Sigmoid colon (tissue), 7 donors: ENCODE results near the gene SNX32. TPM values are rescaled to one million over a fixed set of nuclear protein-coding genes. Genes with fewer than 3 reads are reported as not detected.

Experiments used
- DNase-seq: peaks from one replicate; pipeline ENCODE4 v3.0.0-alpha.2; 2019
- H3K27ac ChIP-seq, 4 donors: fragments of 200-600 bp; sonication (generic); one replicate each; pipeline ENCODE4 v1.5.1; 2016 to 2019; ENCODE audit warnings: mild to moderate bottlenecking in 1 of 4
- H3K27me3 ChIP-seq, 3 donors: fragments of 200-600 bp; sonication (generic); one replicate each; pipeline ENCODE4 v1.5.1; 2019; ENCODE audit warnings: mild to moderate bottlenecking in 1 of 3
- H3K36me3 ChIP-seq, 4 donors: fragments of 200-600 bp; sonication (generic); one replicate each; pipeline ENCODE4 v1.5.1; 2016 to 2019
- H3K4me1 ChIP-seq, 4 donors: fragments of 200-600 bp; sonication (generic); one replicate each; pipeline ENCODE4 v1.5.1; 2017 to 2019
- H3K4me3 ChIP-seq, 4 donors: fragments of 200-600 bp; sonication (generic); one replicate each; pipeline ENCODE4 v1.5.1; 2017 to 2019; ENCODE audit warnings: mild to moderate bottlenecking in 2 of 4, moderate library complexity in 1 of 4
- H3K9me3 ChIP-seq, 4 donors: fragments of 200-600 bp in 3 of 4; sonication (generic) in 3 of 4; one replicate each; pipeline versions ENCODE4 v1.5.1 to v1.6.1; 2013 to 2019
- CTCF ChIP-seq, 4 experiments: fragments of 450-650 bp in 3 of 4; fragments of 200-600 bp in 1 of 4; IDR thresholded peaks; one replicate each; pipeline ENCODE4 v1.5.1; 2016 to 2019; ENCODE audit warnings: antibody characterized with exemption in 4 of 4, mild to moderate bottlenecking in 3 of 4, moderate library complexity in 2 of 4
- EP300 ChIP-seq, 4 donors: sonication (generic); formaldehyde crosslinking; IDR thresholded peaks; one replicate each; pipeline ENCODE4 v1.6.1; 2017; ENCODE audit warnings: antibody characterized with exemption in 4 of 4
- POLR2A ChIP-seq, 2 donors: fragments of 450-650 bp; IDR thresholded peaks; one replicate each; pipeline ENCODE4 v1.6.1; 2016; ENCODE audit warnings: antibody characterized with exemption in 2 of 2, mild to moderate bottlenecking in 2 of 2, moderate library complexity in 2 of 2
- POLR2AphosphoS5 ChIP-seq, 4 donors: sonication (generic); formaldehyde crosslinking; IDR thresholded peaks; one replicate each; pipeline ENCODE4 v1.6.1; 2017; ENCODE audit warnings: antibody characterized with exemption in 4 of 4
- WGBS, 2 donors: extraction: QIAGEN DNeasy Blood & Tissue Kit; methylation state at CpG; one replicate each; pipeline ENCODE4 v1.1.7; 2013; 5-methylcytosine and 5-hydroxymethylcytosine counted together
- intact Hi-C: fragments of 100-400 bp; cut with DNase I; formaldehyde crosslinking; loops from one replicate; pipeline ENCODE4 v1.15.1; 2023
- polyA plus RNA-seq, 3 donors: library from polyadenylated mRNA; stranded (reverse); fragments of 200-250 nt; gene quantifications; one replicate each; pipeline ENCODE4 v1.2.3, GENCODE V29; 2013
- total RNA-seq, 4 donors: library from RNA; depleted of rRNA; stranded (reverse); fragments of >200 nt; gene quantifications; one replicate each; pipeline ENCODE4 v1.1.0, GENCODE V29; 2016
- donor health status: healthy with polysubstance abuse.
- donor health status: Bipolar disorder and iron deficiency.
- donor health status: healthy.

The SNX32 gene
- total and polyA plus RNA-seq, 7 donors = 0.27 to 1.5 (median 0.70) TPM; not detected in 1

GRCh38 chr11:65814131-65814985 is 19.4 kb upstream of the SNX32 start:
- peaks cover 0 to 6% (median 0%) of the 10 kb centered on the region in 4 donors for H3K36me3 ChIP-seq
- no peaks in the 10 kb centered on the region for H3K27me3 ChIP-seq
- DNase-seq = no peak
- intact Hi-C loops = loop anchor here (10.0 kb wide), 1 partner anchor 190 kb away; no protein-coding TSS in a partner anchor
- WGBS, 2 donors = 57 to 75% methylated on average over 18 of the region's 18 CpGs
- TF ChIP-seq EP300 (IDR thresholded peaks at IDR 0.05) = no peak
- TF ChIP-seq POLR2AphosphoS5 (IDR thresholded peaks at IDR 0.05) = no peak
- TF ChIP-seq POLR2A (IDR thresholded peaks at IDR 0.05) = no peak
- no peak for TF ChIP-seq CTCF (IDR thresholded peaks at IDR 0.05)
- H3K4me3 ChIP-seq = no peak overlapping the region
- no peak overlapping the region for H3K27ac ChIP-seq
- no peaks in the 10 kb centered on the region for H3K9me3 ChIP-seq
- H3K4me1 ChIP-seq = peaks cover 0 to 12% (median 8%) of the 10 kb centered on the region in 4 donors

DNA sequence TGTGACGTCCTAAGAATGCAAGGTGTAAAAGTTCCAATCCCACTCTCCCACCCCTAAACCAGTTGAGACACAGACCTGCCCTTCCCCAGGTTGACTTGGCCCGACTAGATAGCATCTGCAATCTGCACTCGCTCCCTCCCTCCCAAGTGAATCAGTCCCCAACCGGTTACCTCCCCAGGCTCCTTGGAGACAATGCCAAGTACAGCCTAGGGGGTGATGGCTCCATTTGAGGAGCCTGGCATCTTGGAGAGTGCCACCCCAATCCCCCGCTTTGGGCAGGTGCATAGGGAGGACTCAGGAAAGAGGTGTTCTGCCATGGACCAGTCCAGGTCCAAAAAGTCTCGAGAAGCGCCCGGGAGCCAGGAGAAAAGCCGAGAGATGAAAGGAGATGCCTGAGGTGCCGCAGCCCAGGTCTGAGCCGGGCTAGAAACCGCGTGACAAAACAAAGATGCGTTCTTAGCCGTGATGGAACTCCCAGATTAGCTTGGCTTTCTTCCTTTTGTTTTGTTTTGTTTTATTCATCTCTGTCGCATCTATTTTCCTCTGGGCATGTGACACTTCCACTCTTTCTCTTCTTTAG is 18.7 kb upstream of the SNX32 start:
- 92 to 94% methylated on average over 16 of the region's 16 CpGs for WGBS, 2 donors

GRCh38 chr11:65816696-65817095 is 17.1 kb upstream of the SNX32 start:
- no peak for TF ChIP-seq CTCF (IDR thresholded peaks at IDR 0.05)
- TF ChIP-seq POLR2A (IDR thresholded peaks at IDR 0.05) = no peak
- TF ChIP-seq EP300 (IDR thresholded peaks at IDR 0.05) = no peak
- no peak for TF ChIP-seq POLR2AphosphoS5 (IDR thresholded peaks at IDR 0.05)
- Histone ChIP-seq H3K36me3 (peaks cover 0 to 6% (median 0%) of the 10 kb centered on the region in 4 donors), H3K4me3 (no peak overlapping the region), H3K4me1 (peaks cover 0 to 12% (median 8%) of the 10 kb centered on the region in 4 donors), H3K9me3 (no peaks in the 10 kb centered on the region), H3K27ac (no peak overlapping the region), H3K27me3 (no peaks in the 10 kb centered on the region)
- DNase-seq = no peak
- 93 to 95% methylated on average over 3 of the region's 3 CpGs for WGBS, 2 donors
- intact Hi-C loops = loop anchor here (10.0 kb wide), 1 partner anchor 192 kb away; no protein-coding TSS in a partner anchor

More for the DNA sequence above, 18.7 kb upstream of the SNX32 start:
- peaks cover 0 to 12% (median 8%) of the 10 kb centered on the region in 4 donors for H3K4me1 ChIP-seq
- H3K4me3 ChIP-seq = no peak overlapping the region
- DNase-seq = no peak
- no peak overlapping the region for H3K27ac ChIP-seq
- intact Hi-C loops = loop anchor here (10.0 kb wide), 1 partner anchor 190 kb away; no protein-coding TSS in a partner anchor
- H3K36me3 ChIP-seq = peaks cover 0 to 6% (median 0%) of the 10 kb centered on the region in 4 donors
- H3K27me3 ChIP-seq = no peaks in the 10 kb centered on the region
- H3K9me3 ChIP-seq = no peaks in the 10 kb centered on the region
- no peak for TF ChIP-seq POLR2AphosphoS5 (IDR thresholded peaks at IDR 0.05)
- no peak for TF ChIP-seq CTCF (IDR thresholded peaks at IDR 0.05)
- no peak for TF ChIP-seq POLR2A (IDR thresholded peaks at IDR 0.05)
- TF ChIP-seq EP300 (IDR thresholded peaks at IDR 0.05) = no peak

- WGBS, 2 donors = 45 to 70% methylated on average over 5 of the region's 5 CpGs
- H3K27me3 ChIP-seq = no peaks in the 10 kb centered on the region
- TF ChIP-seq POLR2A (IDR thresholded peaks at IDR 0.05) (no peak), CTCF (IDR thresholded peaks at IDR 0.05) (no peak), POLR2AphosphoS5 (IDR thresholded peaks at IDR 0.05) (no peak), EP300 (IDR thresholded peaks at IDR 0.05) (no peak)
- DNase-seq = no peak
- peak overlapping the region; percentile 64 to 74 (median 72) for H3K27ac ChIP-seq
- peaks cover 0 to 12% (median 8%) of the 10 kb centered on the region in 4 donors for H3K4me1 ChIP-seq
- intact Hi-C loops = loop anchor here (10.0 kb wide), 1 partner anchor 193 kb away; no protein-coding TSS in a partner anchor
- H3K36me3 ChIP-seq = peaks cover 0 to 6% (median 0%) of the 10 kb centered on the region in 4 donors
- no peaks in the 10 kb centered on the region for H3K9me3 ChIP-seq
- peak overlapping the region; percentile 29 to 65 (median 60) for H3K4me3 ChIP-seq
These were observed 16.4 kb upstream of the SNX32 start for GRCh38 chr11:65817312-65817834.
